T-helper 1 cell treated with Interleukin-12 subunit alpha and Interleukin-12 subunit beta and Interleukin-4 antibody, amounts not matched to agents 30 μg/mL and 1 μg/mL, for 36 hours (primary cell): ENCODE measurements around the gene HDAC4.

Experiments
- H3K27ac Mint-ChIP-seq: one replicate; pipeline ENCODE4 v1.8.0; 2021; ENCODE audit warnings: mild to moderate bottlenecking, mixed read lengths
- H3K27me3 Mint-ChIP-seq: one replicate; pipeline ENCODE4 v1.8.0; 2021; ENCODE audit warnings: low read depth, mixed read lengths
- H3K36me3 Mint-ChIP-seq: one replicate; pipeline ENCODE4 v1.8.0; 2021; ENCODE audit warnings: low read depth, mixed read lengths
- H3K4me1 Mint-ChIP-seq: one replicate; pipeline ENCODE4 v1.8.0; 2021; ENCODE audit warnings: low read depth, mixed read lengths
- H3K4me3 Mint-ChIP-seq: one replicate; pipeline ENCODE4 v1.8.0; 2021; ENCODE audit warnings: mild to moderate bottlenecking, moderate library complexity, mixed read lengths
- H3K9me3 Mint-ChIP-seq: one replicate; pipeline ENCODE4 v1.8.0; 2021; ENCODE audit warnings: mixed read lengths

Gene HDAC4

DNA sequence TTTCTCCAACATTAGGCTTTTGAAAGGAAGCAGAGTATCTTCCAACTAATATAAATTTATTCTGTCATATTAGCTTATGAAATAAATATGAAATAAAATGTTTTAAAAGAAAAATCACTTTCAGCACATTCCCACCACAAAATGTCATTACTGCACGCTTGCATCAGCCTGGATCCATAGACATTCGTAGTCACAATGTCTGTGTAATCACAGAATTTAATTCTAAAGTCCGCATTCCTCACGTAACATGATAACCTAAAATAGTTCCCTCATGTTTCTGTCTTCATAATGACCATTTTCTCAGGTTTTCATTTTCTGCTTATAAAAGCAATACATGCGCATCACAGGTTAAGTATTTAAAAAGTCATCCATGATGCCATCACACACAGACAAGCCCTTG, 47.1 kb downstream of the HDAC4 start:
- Mint-ChIP-seq H3K27me3 (no peaks in the 10 kb centered on the region), H3K27ac (no peak overlapping the region), H3K4me1 (peaks cover 9% of the 10 kb centered on the region), H3K36me3 (peaks cover 50% of the 10 kb centered on the region), H3K4me3 (no peak overlapping the region), H3K9me3 (peaks cover 25% of the 10 kb centered on the region)

DNA sequence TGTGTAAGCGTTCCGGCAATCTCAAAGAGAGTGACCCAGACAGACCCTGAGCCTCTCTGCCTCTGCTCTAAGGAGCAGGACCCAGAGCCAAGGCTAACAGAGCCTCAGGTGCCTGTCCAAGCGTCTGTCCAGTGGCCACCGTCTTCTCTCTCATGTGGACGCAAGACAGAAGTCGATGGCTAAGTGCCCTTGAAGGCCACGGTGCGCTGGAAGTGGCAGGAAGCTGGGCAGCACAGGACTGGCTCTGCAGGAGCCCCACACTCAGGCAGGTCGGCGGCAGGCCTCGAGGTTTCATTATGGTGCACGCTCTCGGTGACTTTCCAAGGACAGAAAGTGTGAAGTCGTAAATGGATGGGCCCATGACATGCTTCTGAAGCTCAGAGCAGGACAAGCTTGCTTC, 49.1 kb downstream of the HDAC4 start:
- Mint-ChIP-seq H3K27me3 (no peaks in the 10 kb centered on the region), H3K4me3 (no peak overlapping the region), H3K36me3 (peaks cover 39% of the 10 kb centered on the region), H3K4me1 (peaks cover 7% of the 10 kb centered on the region), H3K27ac (no peak overlapping the region), H3K9me3 (peaks cover 21% of the 10 kb centered on the region)

- Mint-ChIP-seq H3K36me3 (peaks cover 24% of the 10 kb centered on the region), H3K27ac (no peak overlapping the region), H3K9me3 (peaks cover 6% of the 10 kb centered on the region), H3K4me3 (no peak overlapping the region), H3K27me3 (no peaks in the 10 kb centered on the region), H3K4me1 (peaks cover 5% of the 10 kb centered on the region)
These were observed 51.2 kb downstream of the HDAC4 start for GRCh38 chr2:239349453-239350135.

GRCh38 chr2:239348563-239349452, 52.0 kb downstream of the HDAC4 start:
- Mint-ChIP-seq H3K4me3 (no peak overlapping the region), H3K4me1 (peaks cover 7% of the 10 kb centered on the region), H3K27ac (no peak overlapping the region), H3K36me3 (peaks cover 21% of the 10 kb centered on the region), H3K9me3 (peaks cover under 1% of the 10 kb centered on the region), H3K27me3 (no peaks in the 10 kb centered on the region)

- Mint-ChIP-seq H3K4me3 (no peak overlapping the region), H3K36me3 (peaks cover 17% of the 10 kb centered on the region), H3K27me3 (no peaks in the 10 kb centered on the region), H3K27ac (no peak overlapping the region), H3K9me3 (no peaks in the 10 kb centered on the region), H3K4me1 (peaks cover 5% of the 10 kb centered on the region)
These were observed 54.1 kb downstream of the HDAC4 start for GRCh38 chr2:239346676-239347075.

GRCh38 chr2:239345251-239345650, 55.6 kb downstream of the HDAC4 start:
- no peaks in the 10 kb centered on the region for H3K27me3 Mint-ChIP-seq
- H3K27ac Mint-ChIP-seq, result no peak overlapping the region
- no peaks in the 10 kb centered on the region for H3K9me3 Mint-ChIP-seq
- no peak overlapping the region for H3K4me3 Mint-ChIP-seq
- H3K36me3 Mint-ChIP-seq, result peaks cover 18% of the 10 kb centered on the region
- peaks cover 17% of the 10 kb centered on the region for H3K4me1 Mint-ChIP-seq

GRCh38 chr2:239344857-239345216, 56.0 kb downstream of the HDAC4 start:
- Mint-ChIP-seq H3K4me3 (no peak overlapping the region), H3K9me3 (no peaks in the 10 kb centered on the region), H3K27ac (no peak overlapping the region), H3K27me3 (no peaks in the 10 kb centered on the region), H3K4me1 (peaks cover 21% of the 10 kb centered on the region), H3K36me3 (peaks cover 18% of the 10 kb centered on the region)

- Mint-ChIP-seq H3K36me3 (peaks cover 22% of the 10 kb centered on the region), H3K9me3 (no peaks in the 10 kb centered on the region), H3K4me1 (peaks cover 27% of the 10 kb centered on the region), H3K27me3 (no peaks in the 10 kb centered on the region), H3K27ac (no peak overlapping the region), H3K4me3 (no peak overlapping the region)
These were observed 56.6 kb downstream of the HDAC4 start for GRCh38 chr2:239343946-239344856.

DNA sequence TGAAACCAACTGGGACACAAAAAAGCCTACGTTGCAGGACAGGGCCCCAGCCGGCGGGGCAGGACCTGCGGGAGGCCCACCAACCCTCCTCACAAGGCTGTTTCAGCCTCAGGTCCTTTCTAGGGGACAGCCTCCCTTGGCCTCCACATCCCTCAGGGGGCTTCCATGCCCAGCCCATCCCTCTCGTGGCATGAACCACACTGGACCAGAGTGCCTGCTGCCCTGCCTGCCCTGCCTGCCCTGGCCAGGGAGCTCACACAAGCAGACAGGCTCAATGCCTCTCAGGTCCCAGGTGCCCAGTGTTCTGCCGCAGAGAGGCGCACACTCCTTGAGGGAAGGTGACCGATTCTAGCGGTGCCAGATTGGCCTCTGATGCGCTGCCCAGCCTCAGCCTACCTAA, 57.4 kb downstream of the HDAC4 start:
- no peaks in the 10 kb centered on the region for H3K9me3 Mint-ChIP-seq
- peaks cover 29% of the 10 kb centered on the region for H3K4me1 Mint-ChIP-seq
- H3K36me3 Mint-ChIP-seq, result peaks cover 19% of the 10 kb centered on the region
- H3K27me3 Mint-ChIP-seq, result no peaks in the 10 kb centered on the region
- no peak overlapping the region for H3K27ac Mint-ChIP-seq
- H3K4me3 Mint-ChIP-seq, result no peak overlapping the region

DNA sequence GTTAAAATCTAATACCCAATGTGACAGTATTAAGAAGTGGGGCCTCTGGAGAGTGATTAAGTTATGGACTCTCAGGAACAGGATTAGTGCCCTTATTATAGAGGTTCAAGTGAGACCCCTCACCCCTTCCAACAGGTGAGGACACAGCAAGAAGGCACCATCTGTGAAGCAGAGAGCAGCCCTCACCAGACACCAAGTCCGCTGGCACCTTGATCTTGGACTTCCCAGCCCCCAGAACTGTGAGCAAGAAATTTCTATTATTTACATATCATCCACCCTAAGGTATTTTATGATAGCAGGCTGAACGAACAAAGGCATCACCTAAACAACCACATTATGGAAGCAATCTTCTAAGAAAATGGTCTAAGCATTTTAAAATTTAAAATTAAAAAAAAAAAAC, 59.0 kb downstream of the HDAC4 start:
- Mint-ChIP-seq H3K27ac (no peak overlapping the region), H3K9me3 (no peaks in the 10 kb centered on the region), H3K4me1 (peaks cover 32% of the 10 kb centered on the region), H3K36me3 (peaks cover 30% of the 10 kb centered on the region), H3K27me3 (no peaks in the 10 kb centered on the region), H3K4me3 (no peak overlapping the region)

DNA sequence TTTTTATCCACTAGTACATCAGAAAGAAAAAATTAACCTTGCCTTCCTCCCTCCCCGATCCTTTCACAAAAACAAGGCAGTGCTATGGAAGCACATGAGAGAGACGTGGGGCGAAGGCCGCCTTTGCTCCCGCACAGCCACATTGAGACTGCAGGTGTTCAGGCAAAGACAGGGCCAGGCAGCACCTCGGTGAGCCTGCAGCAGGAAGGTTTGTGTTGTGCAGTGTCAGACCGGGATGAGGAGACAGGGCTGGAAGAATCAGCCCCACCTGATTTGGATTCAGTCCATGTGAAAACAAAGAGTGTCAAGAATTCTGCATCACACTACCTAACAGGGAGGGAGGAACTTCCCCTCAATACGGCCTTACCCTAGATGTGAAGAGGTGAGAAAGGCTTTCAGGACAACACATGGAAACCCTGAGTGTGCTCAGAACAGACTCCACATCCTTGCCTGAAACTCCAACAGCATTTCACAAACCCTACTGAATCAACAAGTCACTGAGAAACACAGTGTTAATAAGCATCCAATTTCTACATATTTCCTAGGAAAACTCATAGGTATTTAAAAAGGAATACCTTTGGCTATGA, 59.6 kb downstream of the HDAC4 start:
- Mint-ChIP-seq H3K4me1 (peaks cover 32% of the 10 kb centered on the region), H3K27me3 (no peaks in the 10 kb centered on the region), H3K27ac (peak overlapping the region; percentile 21), H3K4me3 (peak overlapping the region; percentile 2), H3K36me3 (peaks cover 36% of the 10 kb centered on the region), H3K9me3 (no peaks in the 10 kb centered on the region)

- Mint-ChIP-seq H3K9me3 (no peaks in the 10 kb centered on the region), H3K4me3 (peak overlapping the region; percentile 48), H3K27ac (peak overlapping the region; percentile 64), H3K27me3 (no peaks in the 10 kb centered on the region), H3K36me3 (peaks cover 44% of the 10 kb centered on the region), H3K4me1 (peaks cover 32% of the 10 kb centered on the region)
These were observed 60.9 kb downstream of the HDAC4 start for GRCh38 chr2:239339726-239340601.

DNA sequence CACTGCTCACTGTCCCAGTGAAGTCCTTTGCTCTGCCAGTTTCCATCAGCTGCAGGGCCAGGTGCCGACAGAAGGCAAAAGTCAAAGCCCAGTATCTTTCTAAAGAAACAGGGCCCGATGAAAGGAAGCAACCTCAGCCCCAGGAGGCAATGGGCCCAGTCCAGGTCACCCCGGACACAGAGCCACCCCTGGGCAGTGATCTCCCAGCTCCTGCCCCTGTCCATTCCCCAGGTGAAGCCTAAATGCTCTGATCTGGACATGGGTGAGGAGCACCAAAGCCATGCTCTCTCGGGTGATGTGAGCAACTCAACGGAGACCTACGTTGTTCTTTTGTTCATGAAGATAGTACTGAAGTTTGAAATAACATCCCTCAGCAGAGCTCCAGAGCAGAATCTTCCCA, 61.6 kb downstream of the HDAC4 start:
- no peaks in the 10 kb centered on the region for H3K27me3 Mint-ChIP-seq
- H3K27ac Mint-ChIP-seq, result peak overlapping the region; percentile 64
- H3K9me3 Mint-ChIP-seq, result no peaks in the 10 kb centered on the region
- peak overlapping the region; percentile 48 for H3K4me3 Mint-ChIP-seq
- H3K36me3 Mint-ChIP-seq, result peaks cover 44% of the 10 kb centered on the region
- peaks cover 32% of the 10 kb centered on the region for H3K4me1 Mint-ChIP-seq
